ENCODE data around the gene LMO7. TPM values are rescaled to one million over a fixed set of nuclear protein-coding genes. Genes with fewer than 3 reads are reported as not detected.

The LMO7 gene
- total RNA-seq, 1 donor from 2014 or later = 73.3 TPM

DNA sequence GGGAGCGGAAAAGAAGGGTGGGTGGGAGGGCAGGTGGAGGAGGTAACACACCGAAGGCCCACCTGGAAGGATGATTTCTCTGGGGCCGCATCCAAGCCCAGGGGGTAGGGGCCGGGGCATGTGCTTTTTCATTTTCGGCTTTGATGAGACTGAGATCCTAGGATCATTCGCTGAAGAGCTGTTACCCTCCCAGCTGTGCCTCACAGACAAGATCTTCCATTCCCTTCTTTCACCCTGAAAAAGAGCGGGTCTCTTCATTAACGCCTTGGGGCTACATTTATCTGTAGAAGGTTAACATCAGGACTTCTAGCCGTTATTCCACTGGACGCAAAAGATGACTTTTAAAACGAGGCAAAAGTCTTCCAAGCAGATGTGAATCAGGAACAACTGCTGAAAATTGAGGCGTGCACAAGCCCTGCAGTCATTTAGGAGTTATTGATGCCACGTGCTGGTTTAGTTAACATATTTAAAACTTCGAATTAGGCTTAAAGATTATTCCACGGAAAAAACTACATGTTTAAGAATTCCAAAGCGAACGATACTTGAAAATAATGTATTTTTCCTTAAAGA lies 1.1 kb downstream of the LMO7 start:
- Mint-ChIP-seq H3K4me1 (ENCODE audit: unreplicated experiment) (peaks cover 17% of the 10 kb centered on the region), H3K4me3 (peak overlapping the region; percentile 84), H3K27ac (peak overlapping the region; percentile 60), H3K9me3 (no peaks in the 10 kb centered on the region), H3K36me3 (no peaks in the 10 kb centered on the region), H3K27me3 (peaks cover 36% of the 10 kb centered on the region)
- DNase-seq (ENCODE audit: extremely low spot score, unreplicated experiment) = no peak
- TF ChIP-seq, protein P1, sequence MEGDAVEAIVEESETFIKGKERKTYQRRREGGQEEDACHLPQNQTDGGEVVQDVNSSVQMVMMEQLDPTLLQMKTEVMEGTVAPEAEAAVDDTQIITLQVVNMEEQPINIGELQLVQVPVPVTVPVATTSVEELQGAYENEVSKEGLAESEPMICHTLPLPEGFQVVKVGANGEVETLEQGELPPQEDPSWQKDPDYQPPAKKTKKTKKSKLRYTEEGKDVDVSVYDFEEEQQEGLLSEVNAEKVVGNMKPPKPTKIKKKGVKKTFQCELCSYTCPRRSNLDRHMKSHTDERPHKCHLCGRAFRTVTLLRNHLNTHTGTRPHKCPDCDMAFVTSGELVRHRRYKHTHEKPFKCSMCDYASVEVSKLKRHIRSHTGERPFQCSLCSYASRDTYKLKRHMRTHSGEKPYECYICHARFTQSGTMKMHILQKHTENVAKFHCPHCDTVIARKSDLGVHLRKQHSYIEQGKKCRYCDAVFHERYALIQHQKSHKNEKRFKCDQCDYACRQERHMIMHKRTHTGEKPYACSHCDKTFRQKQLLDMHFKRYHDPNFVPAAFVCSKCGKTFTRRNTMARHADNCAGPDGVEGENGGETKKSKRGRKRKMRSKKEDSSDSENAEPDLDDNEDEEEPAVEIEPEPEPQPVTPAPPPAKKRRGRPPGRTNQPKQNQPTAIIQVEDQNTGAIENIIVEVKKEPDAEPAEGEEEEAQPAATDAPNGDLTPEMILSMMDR (conservative IDR thresholded peaks at IDR 0.05) = no peak

DNA sequence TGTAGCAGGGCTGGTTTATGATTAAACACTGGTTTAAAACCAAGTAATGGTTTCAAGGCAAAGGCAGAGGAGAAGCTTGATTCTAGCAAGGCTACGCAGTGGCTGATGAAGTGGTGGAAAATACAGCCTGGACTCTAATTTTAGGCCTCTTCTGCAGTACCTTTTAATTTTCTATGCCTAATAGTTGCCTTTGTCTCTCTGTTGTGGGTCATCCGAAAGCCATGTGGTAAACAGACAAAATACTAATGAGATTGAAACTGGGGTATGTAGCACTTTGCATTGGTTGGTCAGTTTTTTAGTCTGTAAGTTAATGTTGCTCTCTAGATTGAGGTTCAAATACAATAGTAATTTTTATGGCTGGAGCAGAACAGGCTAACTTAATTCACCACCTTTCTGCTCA lies 3.3 kb downstream of the LMO7 start:
- no peak overlapping the region for H3K27ac Mint-ChIP-seq
- no peaks in the 10 kb centered on the region for H3K36me3 Mint-ChIP-seq
- peaks cover 36% of the 10 kb centered on the region for H3K27me3 Mint-ChIP-seq
- peaks cover 13% of the 10 kb centered on the region for H3K4me1 Mint-ChIP-seq (ENCODE audit: unreplicated experiment)
- no peaks in the 10 kb centered on the region for H3K9me3 Mint-ChIP-seq
- no peak for DNase-seq (ENCODE audit: extremely low spot score, unreplicated experiment)
- no peak overlapping the region for H3K4me3 Mint-ChIP-seq
- TF ChIP-seq, protein P1 (conservative IDR thresholded peaks at IDR 0.05) = no peak

DNA sequence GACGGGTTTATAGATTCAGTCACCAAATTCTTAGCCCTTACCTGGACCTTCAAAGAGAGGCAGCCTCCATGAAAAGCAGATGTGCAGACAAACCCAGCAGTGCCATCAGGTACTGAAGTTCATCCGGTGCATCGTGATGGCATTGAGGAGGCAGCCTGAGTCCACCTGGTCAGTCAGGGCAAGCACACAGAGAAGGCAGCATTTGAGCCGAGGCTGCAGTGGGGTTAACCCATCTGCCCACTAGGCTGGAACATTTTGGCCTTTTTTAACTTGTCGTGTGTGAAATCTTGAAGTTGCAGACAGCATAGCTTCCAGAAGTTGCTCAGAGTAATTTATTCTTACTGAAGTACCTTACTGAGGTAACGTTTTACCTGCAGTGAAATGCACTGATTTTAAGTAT lies 4.9 kb downstream of the LMO7 start:
- no peak overlapping the region for H3K27ac Mint-ChIP-seq
- no peaks in the 10 kb centered on the region for H3K9me3 Mint-ChIP-seq
- H3K4me3 Mint-ChIP-seq = no peak overlapping the region
- TF ChIP-seq, protein P1 (conservative IDR thresholded peaks at IDR 0.05) = no peak
- peaks cover 13% of the 10 kb centered on the region for H3K4me1 Mint-ChIP-seq (ENCODE audit: unreplicated experiment)
- H3K36me3 Mint-ChIP-seq = no peaks in the 10 kb centered on the region
- peaks cover 32% of the 10 kb centered on the region for H3K27me3 Mint-ChIP-seq
- DNase-seq (ENCODE audit: extremely low spot score, unreplicated experiment) = no peak

DNA sequence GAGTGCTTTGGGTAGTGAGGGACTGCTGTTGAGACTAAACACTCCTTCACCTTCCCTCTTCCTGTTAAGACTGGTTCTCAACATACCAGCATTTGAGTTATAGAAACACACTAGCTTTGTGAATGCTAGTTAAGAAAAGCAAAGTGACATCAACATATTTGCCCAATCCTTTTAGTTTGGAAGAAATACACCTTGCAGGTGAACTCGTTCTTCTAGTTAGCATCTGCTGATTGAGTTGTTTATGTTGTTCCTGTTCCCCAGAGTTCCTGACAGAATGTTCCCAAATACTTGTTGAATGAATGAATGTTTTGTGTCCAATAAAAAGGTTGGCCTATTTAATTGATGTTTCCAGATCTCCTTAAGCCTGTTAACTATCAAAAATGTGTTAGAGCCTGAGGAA lies 7.1 kb downstream of the LMO7 start:
- no peak overlapping the region for H3K4me3 Mint-ChIP-seq

DNA sequence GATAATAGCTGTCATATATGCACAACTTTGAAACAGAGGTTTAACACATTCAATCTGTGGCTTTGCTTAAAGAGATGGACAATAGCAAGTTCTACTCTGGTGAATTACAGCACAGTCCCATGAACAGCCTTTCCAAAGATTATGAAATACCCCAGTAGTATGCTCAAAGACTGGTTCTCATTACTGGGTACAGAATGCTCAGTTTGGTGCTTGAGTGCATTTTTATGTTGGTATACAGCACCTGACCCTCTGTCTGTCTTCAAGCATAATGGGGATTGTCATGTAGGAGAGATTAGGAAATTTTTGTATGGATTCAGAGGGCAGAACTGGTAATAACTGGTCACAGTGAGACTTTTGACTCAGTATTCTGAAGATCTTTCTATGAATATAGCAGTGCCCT lies 7.6 kb downstream of the LMO7 start:
- TF ChIP-seq, protein P1 (conservative IDR thresholded peaks at IDR 0.05) = no peak
- Mint-ChIP-seq H3K9me3 (no peaks in the 10 kb centered on the region), H3K4me1 (ENCODE audit: unreplicated experiment) (no peaks in the 10 kb centered on the region), H3K36me3 (peaks cover 3% of the 10 kb centered on the region), H3K27ac (no peak overlapping the region), H3K4me3 (no peak overlapping the region), H3K27me3 (peaks cover 15% of the 10 kb centered on the region)
- no peak for DNase-seq (ENCODE audit: extremely low spot score, unreplicated experiment)

More for the DNA sequence above, 7.1 kb downstream of the LMO7 start:
- Mint-ChIP-seq H3K27me3 (peaks cover 21% of the 10 kb centered on the region), H3K9me3 (no peaks in the 10 kb centered on the region), H3K27ac (peak overlapping the region; percentile 53), H3K36me3 (peaks cover 3% of the 10 kb centered on the region), H3K4me1 (ENCODE audit: unreplicated experiment) (peaks cover 1% of the 10 kb centered on the region)
- TF ChIP-seq, protein P1 (conservative IDR thresholded peaks at IDR 0.05) = no peak
- no peak for DNase-seq (ENCODE audit: extremely low spot score, unreplicated experiment)

DNA sequence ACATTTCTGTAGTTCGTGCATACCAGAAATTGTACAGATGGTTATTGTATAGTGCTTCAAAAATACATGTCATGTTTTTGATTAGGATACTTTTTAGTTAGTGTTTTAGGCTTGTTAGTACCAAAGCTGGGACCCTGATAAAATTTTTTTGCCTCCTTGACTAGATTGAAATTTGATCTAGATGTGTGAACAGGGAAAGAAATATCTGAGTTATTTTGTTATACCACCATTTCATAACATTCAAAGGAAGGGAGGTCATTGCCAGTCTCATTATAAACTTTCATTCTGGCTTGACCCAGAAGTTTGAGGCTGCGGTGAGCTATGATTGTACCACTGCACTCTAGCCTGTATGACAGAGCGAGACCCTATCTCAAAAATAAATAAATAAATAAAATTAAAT lies 9.0 kb downstream of the LMO7 start:
- peaks cover 4% of the 10 kb centered on the region for H3K27me3 Mint-ChIP-seq
- no peak overlapping the region for H3K4me3 Mint-ChIP-seq
- no peak for DNase-seq (ENCODE audit: extremely low spot score, unreplicated experiment)
- H3K36me3 Mint-ChIP-seq = peaks cover 3% of the 10 kb centered on the region
- TF ChIP-seq, protein P1 (conservative IDR thresholded peaks at IDR 0.05) = no peak
- H3K4me1 Mint-ChIP-seq (ENCODE audit: unreplicated experiment) = no peaks in the 10 kb centered on the region
- H3K9me3 Mint-ChIP-seq = peaks cover 4% of the 10 kb centered on the region
- no peak overlapping the region for H3K27ac Mint-ChIP-seq
